HG03064 (cell line): ENCODE results near the gene LSM2.

Source experiments
- ATAC-seq: cut with Tn5 transposase; IDR thresholded peaks from one replicate; pipeline ENCODE4 v1.9.1; 2021; ENCODE audit warnings: low read depth; ENCODE audit not compliant: unreplicated experiment

Gene LSM2

DNA sequence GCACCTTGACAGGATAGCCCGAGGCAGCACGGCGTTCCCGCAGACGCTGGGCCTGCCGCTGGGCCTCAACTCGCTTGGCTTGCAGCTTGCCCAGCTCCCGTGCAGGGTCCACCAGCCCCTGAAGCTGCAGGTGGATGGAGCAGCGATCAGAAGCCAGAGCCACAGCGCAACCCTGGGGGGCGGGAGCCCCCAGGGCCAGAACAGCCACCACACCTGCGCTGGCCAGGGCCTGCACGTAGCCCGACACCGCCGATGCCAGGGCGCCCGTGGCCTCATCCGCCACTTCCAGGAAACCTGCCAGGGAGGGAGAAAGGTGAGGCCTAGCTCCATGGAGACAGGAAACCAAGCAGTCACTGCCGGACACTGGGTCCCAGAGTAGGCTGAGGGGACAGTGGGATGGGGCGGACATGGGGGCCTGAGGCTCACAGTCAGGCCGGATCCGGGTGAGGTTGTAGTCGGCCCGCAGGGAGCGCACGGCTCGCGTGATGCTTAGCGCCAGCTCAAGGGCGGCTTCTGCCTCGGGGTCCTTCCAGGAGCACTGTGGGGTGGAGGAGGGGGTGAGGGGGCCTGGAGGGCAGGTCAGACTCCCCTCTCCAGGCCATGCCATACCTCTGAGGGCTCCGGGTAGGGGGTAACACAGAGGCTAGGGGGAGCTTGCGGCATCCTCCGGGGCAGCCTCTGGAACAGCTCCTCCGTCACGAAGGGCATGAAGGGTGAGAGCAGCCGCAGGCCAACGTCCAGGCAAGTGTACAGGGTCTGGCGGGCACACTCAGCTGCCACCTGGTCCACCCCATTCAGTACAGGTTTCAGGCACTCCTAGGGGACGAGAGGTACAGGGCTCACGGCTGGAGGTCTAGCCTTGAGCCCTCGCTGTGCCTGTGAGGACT lies 27.5 kb downstream of the LSM2 start:
- no peak for ATAC-seq

- ATAC-seq = no peak
These were observed 28.6 kb downstream of the LSM2 start for GRCh38 chr6:31778193-31778592.

DNA sequence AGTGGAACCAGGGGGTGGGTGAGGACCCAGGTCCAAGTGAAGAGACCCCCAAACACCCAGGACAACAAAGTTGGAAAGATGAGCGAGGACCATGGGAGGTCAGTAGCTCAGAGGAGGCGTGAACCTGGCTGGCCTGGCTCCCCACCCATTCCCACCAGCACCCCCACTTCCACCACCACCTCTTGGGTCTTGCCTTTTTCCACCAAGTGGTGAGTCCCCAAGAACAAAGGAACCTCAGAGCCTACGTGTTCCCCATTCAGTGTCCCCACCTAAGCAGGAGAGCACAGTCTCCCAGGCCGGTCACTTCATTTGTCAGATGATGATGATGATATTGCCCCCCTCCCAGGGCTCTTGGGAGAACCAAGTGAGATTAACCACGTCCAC lies 29.1 kb downstream of the LSM2 start:
- no peak for ATAC-seq

DNA sequence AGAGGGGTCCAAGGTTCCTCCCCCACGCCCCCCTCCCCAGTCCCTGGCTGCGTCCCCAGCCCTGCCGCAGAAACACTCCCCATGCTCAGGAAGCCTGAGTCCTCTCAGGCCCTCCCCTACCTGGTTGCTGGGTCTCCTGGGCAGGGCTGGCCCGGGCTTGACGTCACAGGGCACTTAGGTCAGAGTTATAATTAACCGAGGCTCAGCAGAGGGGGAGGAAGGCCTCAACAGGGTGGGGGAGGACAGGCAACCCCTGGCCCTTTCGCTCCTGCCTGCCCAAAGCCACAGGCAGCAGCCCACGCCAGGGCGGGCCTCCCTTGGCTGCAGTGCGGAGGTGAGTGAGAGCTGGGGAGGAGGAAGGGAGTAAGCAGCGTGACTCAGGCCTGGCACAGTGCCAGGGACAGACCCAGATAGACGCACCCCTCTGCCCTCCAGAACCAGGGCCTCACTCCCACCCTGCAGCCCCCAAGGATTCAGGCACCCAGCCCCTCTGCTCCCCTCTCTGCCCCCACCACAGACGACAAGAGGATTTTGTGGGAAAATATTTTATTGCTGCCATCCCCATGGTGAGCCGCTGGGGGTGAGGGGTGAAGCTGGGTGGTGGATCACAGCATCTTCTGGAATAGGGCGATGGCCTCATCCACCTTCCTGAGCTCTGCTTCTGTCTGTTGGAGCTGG lies 29.6 kb downstream of the LSM2 start, which contains the start of gene VWA7:
Gene VWA7 (minus strand): TSS at position 340 of the 678 bp plus-strand sequence. CDS start 549 bp downstream, outside the sequence.
- ATAC-seq = no peak

DNA sequence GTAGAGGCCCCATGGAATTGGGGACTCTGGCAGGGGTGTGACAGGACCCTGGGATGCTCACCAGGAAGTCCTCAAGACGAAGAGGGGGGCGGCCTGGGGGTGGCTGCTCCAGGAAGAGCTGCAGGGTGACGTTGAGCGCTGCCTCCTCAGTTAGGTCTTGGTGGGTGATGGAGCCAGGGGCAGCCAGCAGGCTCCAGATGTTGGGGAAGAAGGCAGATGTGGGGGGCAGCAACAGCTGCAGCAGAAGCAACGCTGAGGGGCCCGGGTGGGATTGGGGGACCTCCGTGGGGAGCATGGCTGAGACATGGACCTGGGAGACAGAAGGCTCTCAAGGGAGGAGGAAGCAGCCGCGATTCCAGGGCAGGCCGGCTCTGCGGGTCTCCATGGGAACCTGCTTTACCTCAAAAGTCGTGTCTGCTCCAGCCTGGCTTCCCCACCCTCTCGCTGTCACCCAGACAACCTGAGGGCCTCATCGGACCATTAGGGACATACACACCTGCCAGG lies 30.2 kb downstream of the LSM2 start:
- no peak for ATAC-seq

DNA sequence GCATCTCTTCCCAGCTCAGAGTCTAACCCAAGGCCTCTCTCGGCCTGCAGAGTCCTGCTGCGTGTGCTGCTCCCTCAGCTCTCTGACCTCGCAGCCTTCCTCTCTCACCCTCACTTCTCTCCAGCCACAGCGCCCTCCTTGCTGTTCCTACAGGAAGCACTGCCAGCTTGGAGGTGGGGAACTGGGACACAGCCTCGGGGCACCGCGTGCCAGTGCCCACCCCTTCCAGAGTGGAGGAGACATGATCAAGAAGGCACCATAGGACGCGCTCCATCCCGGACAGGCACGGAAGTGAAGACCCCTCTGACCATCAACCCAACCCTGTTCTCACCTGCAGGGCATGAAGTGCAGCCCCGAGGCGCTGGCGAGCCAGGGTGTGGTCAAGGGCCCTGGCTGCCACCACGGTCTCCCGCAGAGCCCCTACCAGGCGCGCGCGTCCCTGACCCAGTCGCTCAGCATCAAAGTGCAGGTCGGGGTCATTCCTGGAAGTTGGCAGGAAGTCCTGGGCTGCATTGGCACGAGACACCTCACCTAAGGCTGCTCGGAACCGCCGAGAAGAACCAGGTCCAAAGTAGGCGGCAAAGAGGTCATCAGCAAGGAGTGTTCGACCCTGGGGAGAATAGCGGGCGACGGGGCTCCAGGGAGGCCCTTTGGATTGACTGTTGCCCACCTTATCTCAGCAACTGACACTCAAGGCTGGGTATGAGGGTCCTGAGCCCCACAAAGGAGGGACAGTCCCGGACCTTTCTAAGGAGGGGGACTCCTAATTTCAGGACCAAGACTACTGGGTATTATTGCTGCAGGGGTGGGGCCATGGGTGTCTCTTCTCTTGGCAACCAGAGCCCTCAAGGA lies 30.9 kb downstream of the LSM2 start:
- no peak for ATAC-seq

DNA sequence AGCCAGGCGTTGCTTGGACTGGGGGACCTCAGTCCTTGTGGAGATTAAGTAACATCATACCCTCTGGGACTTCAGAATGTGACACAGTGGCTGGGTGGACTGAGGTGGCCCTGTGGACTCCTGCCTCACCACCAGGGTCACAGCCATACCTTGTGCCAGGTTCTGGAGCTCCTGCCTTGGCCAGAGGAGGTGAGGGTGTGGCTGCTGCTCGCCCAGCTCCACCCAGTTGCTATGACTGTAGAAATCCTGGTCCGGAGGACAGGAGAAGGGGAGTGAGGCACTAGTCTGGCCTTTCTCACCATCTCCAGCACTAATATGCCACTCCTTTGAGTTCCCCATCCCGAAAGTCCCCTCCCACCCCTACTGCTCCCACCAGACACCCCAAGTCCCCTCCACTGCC lies 31.6 kb downstream of the LSM2 start:
- no peak for ATAC-seq

GRCh38 chr6:31771992-31772358 lies 34.8 kb downstream of the LSM2 start:
- no peak for ATAC-seq

DNA sequence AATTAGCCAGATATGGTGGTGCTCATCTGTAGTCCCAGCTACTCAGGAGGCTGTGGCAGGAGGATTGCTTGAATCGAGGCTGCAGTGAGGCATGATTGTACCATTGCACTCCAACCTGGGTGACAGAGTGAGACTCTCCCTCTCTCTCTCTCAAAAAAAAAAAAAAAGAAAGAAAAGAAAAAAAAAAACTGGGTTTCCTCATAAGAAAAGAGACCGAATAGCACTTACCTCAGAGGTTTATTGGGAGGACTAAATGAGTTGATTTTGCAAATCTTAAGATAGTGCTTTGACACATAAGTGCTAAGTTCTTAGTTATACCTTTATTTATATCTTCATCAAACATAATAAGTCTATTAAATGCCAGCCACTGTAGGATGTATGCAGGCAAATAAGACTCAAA lies 35.9 kb downstream of the LSM2 start:
- no peak for ATAC-seq

DNA sequence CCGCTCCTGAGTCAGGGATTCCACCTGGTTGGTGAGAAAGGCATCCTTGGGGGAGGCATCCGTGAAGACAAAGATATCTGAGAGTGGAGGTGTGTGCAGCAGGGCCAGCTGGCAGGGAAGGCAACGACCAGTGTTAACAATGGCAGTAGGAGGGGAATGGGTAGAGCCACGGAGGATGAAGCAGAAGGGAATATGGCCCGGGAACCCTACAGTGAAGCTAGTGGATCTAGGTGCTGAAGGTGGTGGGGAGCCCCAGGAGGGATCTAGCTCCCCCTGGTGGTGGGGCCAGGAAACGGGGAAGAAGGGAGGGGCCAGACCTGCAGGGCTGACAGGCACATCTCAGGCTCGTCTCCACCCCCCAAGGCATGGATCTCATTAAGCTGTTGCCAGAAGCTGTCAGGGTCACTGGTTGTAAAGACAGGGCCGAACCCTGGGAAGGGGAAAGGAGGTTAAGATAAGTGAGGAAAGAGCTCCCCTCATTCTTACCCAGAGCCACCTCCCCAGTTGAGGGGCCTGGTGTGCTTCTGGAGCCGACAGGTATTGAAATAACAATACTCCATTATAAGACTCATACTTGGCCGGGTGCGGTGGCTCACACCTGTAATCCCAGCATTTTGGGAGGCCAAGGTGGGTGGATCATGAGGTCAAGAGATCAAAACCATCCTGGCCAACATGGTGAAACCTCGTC lies 36.9 kb downstream of the LSM2 start:
- ATAC-seq = no peak

DNA sequence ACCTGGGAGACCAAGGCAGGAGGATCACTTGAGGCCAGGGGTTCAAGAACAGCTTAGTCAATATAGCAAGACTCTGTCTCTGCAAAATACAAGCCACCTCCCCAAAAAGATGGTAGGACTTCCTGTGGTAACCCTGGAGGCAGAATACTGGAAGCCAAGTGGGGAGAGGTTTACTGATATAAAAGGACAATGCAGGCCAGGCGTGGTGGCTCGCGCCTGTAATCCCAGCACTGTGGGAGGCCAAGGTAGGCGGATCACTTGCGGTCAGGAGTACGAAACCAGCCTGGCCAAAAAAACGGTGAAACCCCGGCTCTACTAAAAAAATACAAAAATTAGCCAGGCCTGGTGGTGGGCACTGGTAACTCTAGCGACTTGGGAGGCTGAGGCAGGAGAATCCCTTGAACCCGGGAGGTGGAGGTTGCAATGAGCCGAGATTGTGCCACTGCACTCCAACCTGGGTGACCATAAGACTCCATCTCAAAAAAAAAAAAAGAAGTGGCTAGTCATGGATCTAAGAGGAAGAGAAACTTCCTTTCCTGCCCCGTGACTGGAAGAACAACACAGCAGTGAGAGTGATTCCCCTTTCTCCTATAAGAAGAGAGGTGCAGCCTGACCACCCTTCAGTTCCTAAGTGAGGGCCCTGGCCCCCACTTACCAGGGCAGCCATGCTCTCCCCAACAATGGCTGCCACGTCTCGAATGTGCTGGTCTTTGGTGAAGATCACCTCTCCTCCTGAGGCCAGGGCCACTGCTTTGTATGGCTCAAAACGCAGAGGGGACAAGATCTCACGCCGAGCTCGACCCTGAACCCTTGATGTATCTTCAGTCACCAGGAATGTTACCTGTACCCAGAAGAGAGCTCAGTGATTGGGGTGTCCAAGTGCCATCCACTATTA lies 38.2 kb downstream of the LSM2 start:
- no peak for ATAC-seq

- no peak for ATAC-seq
These were observed 39.6 kb downstream of the LSM2 start for GRCh38 chr6:31767096-31767645.

DNA sequence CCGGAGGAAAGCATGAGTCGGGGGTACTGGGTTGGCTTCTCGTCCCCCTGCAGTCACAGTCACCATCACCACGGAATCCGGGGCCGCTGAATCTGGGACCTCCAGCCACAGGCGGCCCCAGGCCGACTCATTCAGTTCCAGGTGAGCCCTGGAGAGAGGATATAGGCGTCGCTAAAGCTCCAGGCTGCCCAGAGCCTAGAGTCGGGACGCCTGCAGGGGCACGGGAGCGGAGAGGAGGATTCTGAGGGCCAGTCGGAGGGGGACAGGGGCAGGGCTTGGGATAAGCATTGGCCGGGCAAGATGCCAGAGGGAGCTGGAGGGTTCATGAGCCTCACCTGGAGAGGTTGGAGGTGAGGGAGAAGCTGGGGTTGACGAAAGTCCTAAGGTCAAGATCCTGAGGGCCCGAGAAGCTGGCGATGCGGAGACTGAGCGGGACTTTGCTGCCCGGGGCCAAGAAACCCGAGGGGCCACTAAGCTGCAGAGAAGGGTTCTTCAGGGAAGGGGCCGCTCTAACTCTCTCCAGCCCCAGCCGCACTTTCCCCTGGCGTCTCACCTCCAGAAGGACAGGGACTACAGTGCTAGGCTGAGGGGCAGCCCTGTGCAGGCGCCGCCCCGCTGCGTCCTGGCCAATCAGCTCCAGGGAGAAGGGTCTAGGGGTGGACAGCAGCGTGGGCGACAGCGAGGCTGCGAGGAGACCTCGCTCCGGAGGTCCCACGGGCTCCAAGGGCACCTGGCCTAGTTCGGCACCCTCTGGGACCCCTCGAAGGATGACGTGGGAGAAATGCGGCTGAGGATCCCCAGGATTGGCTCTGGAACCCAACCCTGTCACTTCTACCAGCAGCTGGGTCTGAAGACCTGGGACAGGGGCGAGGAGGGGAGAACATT lies 40.6 kb downstream of the LSM2 start:
- no peak for ATAC-seq

- ATAC-seq = no peak
These were observed 41.2 kb downstream of the LSM2 start for GRCh38 chr6:31765559-31765909.

GRCh38 chr6:31764198-31764597 lies 42.6 kb downstream of the LSM2 start:
- ATAC-seq = no peak

DNA sequence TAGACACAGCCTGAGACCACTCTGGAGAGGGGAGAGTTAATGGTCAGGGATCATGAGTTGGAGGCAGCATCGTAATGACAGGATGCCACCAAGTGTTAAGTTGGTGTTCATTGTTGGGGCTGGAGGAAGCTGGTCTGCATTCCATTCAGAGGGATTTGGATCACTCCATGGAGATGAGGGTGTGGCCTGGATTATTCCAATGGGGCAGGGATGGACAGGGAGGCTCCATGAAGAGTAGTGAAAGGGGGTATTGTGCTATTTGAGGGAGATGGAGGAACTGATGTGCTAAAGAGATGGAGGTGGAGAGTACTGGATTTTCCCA lies 43.2 kb downstream of the LSM2 start:
- ATAC-seq = no peak

- ATAC-seq = no peak
These were observed 43.7 kb downstream of the LSM2 start for GRCh38 chr6:31762878-31763618.

DNA sequence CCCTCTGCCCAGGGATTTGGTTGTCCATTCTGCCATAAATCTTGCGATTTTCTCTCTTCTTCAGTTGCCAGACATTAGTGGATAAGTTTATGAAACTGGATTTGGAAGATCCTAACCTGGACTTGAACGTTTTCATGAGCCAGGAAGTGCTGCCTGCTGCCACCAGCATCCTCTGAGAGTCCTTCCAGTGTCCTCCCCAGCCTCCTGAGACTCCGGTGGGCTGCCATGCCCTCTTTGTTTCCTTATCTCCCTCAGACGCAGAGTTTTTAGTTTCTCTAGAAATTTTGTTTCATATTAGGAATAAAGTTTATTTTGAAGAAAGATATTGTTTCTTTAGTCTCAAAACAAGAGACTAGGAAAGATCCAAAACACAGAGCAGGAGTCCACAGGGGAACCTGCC lies 44.4 kb downstream of the LSM2 start, which contains the start of gene SAPCD1:
Gene SAPCD1 (plus strand): TSS at position 301 of the 400 bp plus-strand sequence. CDS start 399 bp downstream, outside the sequence.
- no peak for ATAC-seq
